22Rv1 (cell line): ENCODE results near the gene DNAJC25.
"Not testable (repeated sequence)": the region's sequence is repeated elsewhere in the genome, so short reads cannot be mapped to it uniquely, and the experiment has no call there.

Source experiments
- ZFX ChIP-seq: fragments of 450-650 bp; IDR thresholded peaks from 2 replicates; pipeline ENCODE4 v1.6.1; 2017; ENCODE audit warnings: antibody characterized with exemption, borderline replicate concordance
- TF ChIP-seq, protein P1 (sequence below): fragments of 450-650 bp; IDR thresholded peaks from 2 replicates; pipeline ENCODE4 v1.5.1; 2017; ENCODE audit warnings: mild to moderate bottlenecking

- TF ChIP-seq, protein P1, sequence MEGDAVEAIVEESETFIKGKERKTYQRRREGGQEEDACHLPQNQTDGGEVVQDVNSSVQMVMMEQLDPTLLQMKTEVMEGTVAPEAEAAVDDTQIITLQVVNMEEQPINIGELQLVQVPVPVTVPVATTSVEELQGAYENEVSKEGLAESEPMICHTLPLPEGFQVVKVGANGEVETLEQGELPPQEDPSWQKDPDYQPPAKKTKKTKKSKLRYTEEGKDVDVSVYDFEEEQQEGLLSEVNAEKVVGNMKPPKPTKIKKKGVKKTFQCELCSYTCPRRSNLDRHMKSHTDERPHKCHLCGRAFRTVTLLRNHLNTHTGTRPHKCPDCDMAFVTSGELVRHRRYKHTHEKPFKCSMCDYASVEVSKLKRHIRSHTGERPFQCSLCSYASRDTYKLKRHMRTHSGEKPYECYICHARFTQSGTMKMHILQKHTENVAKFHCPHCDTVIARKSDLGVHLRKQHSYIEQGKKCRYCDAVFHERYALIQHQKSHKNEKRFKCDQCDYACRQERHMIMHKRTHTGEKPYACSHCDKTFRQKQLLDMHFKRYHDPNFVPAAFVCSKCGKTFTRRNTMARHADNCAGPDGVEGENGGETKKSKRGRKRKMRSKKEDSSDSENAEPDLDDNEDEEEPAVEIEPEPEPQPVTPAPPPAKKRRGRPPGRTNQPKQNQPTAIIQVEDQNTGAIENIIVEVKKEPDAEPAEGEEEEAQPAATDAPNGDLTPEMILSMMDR = not testable (repeated sequence)
- not testable (repeated sequence) for TF ChIP-seq ZFX
Measured at GRCh38 chr9:111617349-111617748, 13.8 kb upstream of the DNAJC25 start.
